ENCODE measurements around the gene PTTG1. TPM values are rescaled to one million over a fixed set of nuclear protein-coding genes. Genes with fewer than 3 reads are reported as not detected.
A peak's percentile ranks its signal among the peaks of the same experiment; 100 is the strongest.
"Not testable (repeated sequence)": the region's sequence is repeated elsewhere in the genome, so short reads cannot be mapped to it uniquely, and the experiment has no call there.

Gene PTTG1
- polyA plus RNA-seq, 4 donors = 8.4 to 98.9 (median 23.1) TPM

GRCh38 chr5:160432196-160432595 is 10.5 kb downstream of the PTTG1 start:
- WGBS, 3 donors = 91 to 100% (median 94%) methylated on average over 4 of the region's 4 CpGs
- no peak for FAIRE-seq
- no peaks in the 10 kb centered on the region for H3K9me3 ChIP-seq (ENCODE audit: control insufficient read depth in 2 of 2, insufficient read depth in 1 of 2, low read depth in 1 of 2, low read length in 1 of 2)

GRCh38 chr5:160432787-160433186 is 11.1 kb downstream of the PTTG1 start:
- Histone ChIP-seq H3K27me3 (ENCODE audit: control insufficient read depth in 3 of 3, insufficient read depth in 3 of 3, low read length in 3 of 3) (no peaks in the 10 kb centered on the region), H3K4me1 (ENCODE audit: control insufficient read depth in 3 of 3, insufficient read depth in 2 of 3, low read depth in 1 of 3, low read length in 2 of 3) (peaks cover 0 to 4% (median 0%) of the 10 kb centered on the region in 3 donors), H3K4me3 (ENCODE audit: low read depth in 1 of 3, low read length in 3 of 3) (no peak overlapping the region), H3K27ac (ENCODE audit: low read depth in 1 of 3, low read length in 2 of 3) (no peak overlapping the region), H3K36me3 (ENCODE audit: control insufficient read depth in 3 of 3, insufficient read depth in 2 of 3, low read depth in 1 of 3, low read length in 3 of 3) (no peaks in the 10 kb centered on the region), H3K9me3 (ENCODE audit: control insufficient read depth in 2 of 2, insufficient read depth in 1 of 2, low read depth in 1 of 2, low read length in 1 of 2) (no peaks in the 10 kb centered on the region)
- WGBS, 3 donors = 87 to 94% (median 91%) methylated on average over 7 of the region's 7 CpGs
- no peak for DNase-seq
- no peak for FAIRE-seq

More at GRCh38 chr5:160432196-160432595, 10.5 kb downstream of the PTTG1 start:
- no peak for DNase-seq
- Histone ChIP-seq H3K4me1 (ENCODE audit: control insufficient read depth in 3 of 3, insufficient read depth in 2 of 3, low read depth in 1 of 3, low read length in 2 of 3) (peaks cover 0 to 4% (median 0%) of the 10 kb centered on the region in 3 donors), H3K27me3 (ENCODE audit: control insufficient read depth in 3 of 3, insufficient read depth in 3 of 3, low read length in 3 of 3) (no peaks in the 10 kb centered on the region), H3K4me3 (ENCODE audit: low read depth in 1 of 3, low read length in 3 of 3) (no peak overlapping the region), H3K27ac (ENCODE audit: low read depth in 1 of 3, low read length in 2 of 3) (no peak overlapping the region), H3K36me3 (ENCODE audit: control insufficient read depth in 3 of 3, insufficient read depth in 2 of 3, low read depth in 1 of 3, low read length in 3 of 3) (no peaks in the 10 kb centered on the region)

- peaks cover 0 to 9% (median 0%) of the 10 kb centered on the region in 3 donors for H3K4me1 ChIP-seq (ENCODE audit: control insufficient read depth in 3 of 3, insufficient read depth in 2 of 3, low read depth in 1 of 3, low read length in 2 of 3)
- no peaks in the 10 kb centered on the region for H3K36me3 ChIP-seq (ENCODE audit: control insufficient read depth in 3 of 3, insufficient read depth in 2 of 3, low read depth in 1 of 3, low read length in 3 of 3)
- no peak overlapping the region for H3K27ac ChIP-seq (ENCODE audit: low read depth in 1 of 3, low read length in 2 of 3)
- H3K9me3 ChIP-seq (ENCODE audit: control insufficient read depth in 2 of 2, insufficient read depth in 1 of 2, low read depth in 1 of 2, low read length in 1 of 2) = no peaks in the 10 kb centered on the region
- WGBS, 3 donors = 70 to 90% (median 89%) methylated on average over 9 of the region's 9 CpGs
- H3K27me3 ChIP-seq (ENCODE audit: control insufficient read depth in 3 of 3, insufficient read depth in 3 of 3, low read length in 3 of 3) = no peaks in the 10 kb centered on the region
- FAIRE-seq = no peak
- H3K4me3 ChIP-seq (ENCODE audit: low read depth in 1 of 3, low read length in 3 of 3) = no peak overlapping the region
- DNase-seq = peak in 1 of 2 donors; percentile 49
Measured at GRCh38 chr5:160434022-160434531, 12.4 kb downstream of the PTTG1 start.

GRCh38 chr5:160435532-160435931 is 13.9 kb downstream of the PTTG1 start:
- Histone ChIP-seq H3K27ac (ENCODE audit: low read depth in 1 of 3, low read length in 2 of 3) (no peak overlapping the region), H3K4me3 (ENCODE audit: low read depth in 1 of 3, low read length in 3 of 3) (no peak overlapping the region), H3K27me3 (ENCODE audit: control insufficient read depth in 3 of 3, insufficient read depth in 3 of 3, low read length in 3 of 3) (no peaks in the 10 kb centered on the region), H3K4me1 (ENCODE audit: control insufficient read depth in 3 of 3, insufficient read depth in 2 of 3, low read depth in 1 of 3, low read length in 2 of 3) (peaks cover 0 to 9% (median 0%) of the 10 kb centered on the region in 3 donors), H3K36me3 (ENCODE audit: control insufficient read depth in 3 of 3, insufficient read depth in 2 of 3, low read depth in 1 of 3, low read length in 3 of 3) (no peaks in the 10 kb centered on the region), H3K9me3 (ENCODE audit: control insufficient read depth in 2 of 2, insufficient read depth in 1 of 2, low read depth in 1 of 2, low read length in 1 of 2) (no peaks in the 10 kb centered on the region)
- 78 to 83% (median 80%) methylated on average over 1 of the region's 1 CpG for WGBS, 3 donors
- DNase-seq (no peak), FAIRE-seq (no peak)

GRCh38 chr5:160436017-160436416 is 14.4 kb downstream of the PTTG1 start:
- WGBS, 3 donors = 80 to 90% (median 87%) methylated on average over 4 of the region's 4 CpGs

GRCh38 chr5:160436661-160437060 is 15.0 kb downstream of the PTTG1 start:
- not testable (repeated sequence) for H3K4me3 ChIP-seq (ENCODE audit: low read depth in 1 of 3, low read length in 3 of 3); H3K4me1 ChIP-seq (ENCODE audit: control insufficient read depth in 3 of 3, insufficient read depth in 2 of 3, low read depth in 1 of 3, low read length in 2 of 3); FAIRE-seq; H3K36me3 ChIP-seq (ENCODE audit: control insufficient read depth in 3 of 3, insufficient read depth in 2 of 3, low read depth in 1 of 3, low read length in 3 of 3); H3K27ac ChIP-seq (ENCODE audit: low read depth in 1 of 3, low read length in 2 of 3); H3K27me3 ChIP-seq (ENCODE audit: control insufficient read depth in 3 of 3, insufficient read depth in 3 of 3, low read length in 3 of 3); H3K9me3 ChIP-seq (ENCODE audit: control insufficient read depth in 2 of 2, insufficient read depth in 1 of 2, low read depth in 1 of 2, low read length in 1 of 2); DNase-seq
- WGBS, 3 donors = 41 to 53% (median 50%) methylated on average over 6 of the region's 6 CpGs

More at GRCh38 chr5:160436017-160436416, 14.4 kb downstream of the PTTG1 start:
- FAIRE-seq (no peak), DNase-seq (no peak)
- Histone ChIP-seq H3K27ac (ENCODE audit: low read depth in 1 of 3, low read length in 2 of 3) (no peak overlapping the region), H3K4me3 (ENCODE audit: low read depth in 1 of 3, low read length in 3 of 3) (no peak overlapping the region), H3K27me3 (ENCODE audit: control insufficient read depth in 3 of 3, insufficient read depth in 3 of 3, low read length in 3 of 3) (no peaks in the 10 kb centered on the region), H3K36me3 (ENCODE audit: control insufficient read depth in 3 of 3, insufficient read depth in 2 of 3, low read depth in 1 of 3, low read length in 3 of 3) (no peaks in the 10 kb centered on the region), H3K4me1 (ENCODE audit: control insufficient read depth in 3 of 3, insufficient read depth in 2 of 3, low read depth in 1 of 3, low read length in 2 of 3) (peaks cover 0 to 9% (median 0%) of the 10 kb centered on the region in 3 donors), H3K9me3 (ENCODE audit: control insufficient read depth in 2 of 2, insufficient read depth in 1 of 2, low read depth in 1 of 2, low read length in 1 of 2) (no peaks in the 10 kb centered on the region)

- no peaks in the 10 kb centered on the region for H3K27me3 ChIP-seq (ENCODE audit: control insufficient read depth in 3 of 3, insufficient read depth in 3 of 3, low read length in 3 of 3)
- no peaks in the 10 kb centered on the region for H3K36me3 ChIP-seq (ENCODE audit: control insufficient read depth in 3 of 3, insufficient read depth in 2 of 3, low read depth in 1 of 3, low read length in 3 of 3)
- DNase-seq (no peak), FAIRE-seq (no peak)
- peaks cover 0 to 9% (median 0%) of the 10 kb centered on the region in 3 donors for H3K4me1 ChIP-seq (ENCODE audit: control insufficient read depth in 3 of 3, insufficient read depth in 2 of 3, low read depth in 1 of 3, low read length in 2 of 3)
- no peak overlapping the region for H3K27ac ChIP-seq (ENCODE audit: low read depth in 1 of 3, low read length in 2 of 3)
- no peaks in the 10 kb centered on the region for H3K9me3 ChIP-seq (ENCODE audit: control insufficient read depth in 2 of 2, insufficient read depth in 1 of 2, low read depth in 1 of 2, low read length in 1 of 2)
- no peak overlapping the region for H3K4me3 ChIP-seq (ENCODE audit: low read depth in 1 of 3, low read length in 3 of 3)
Measured at GRCh38 chr5:160437271-160437670, 15.6 kb downstream of the PTTG1 start.

GRCh38 chr5:160438316-160439204 is 16.9 kb downstream of the PTTG1 start:
- Histone ChIP-seq H3K36me3 (ENCODE audit: control insufficient read depth in 3 of 3, insufficient read depth in 2 of 3, low read depth in 1 of 3, low read length in 3 of 3) (no peaks in the 10 kb centered on the region), H3K27ac (ENCODE audit: low read depth in 1 of 3, low read length in 2 of 3) (peak overlapping the region; percentile 18 to 74 (median 43)), H3K9me3 (ENCODE audit: control insufficient read depth in 2 of 2, insufficient read depth in 1 of 2, low read depth in 1 of 2, low read length in 1 of 2) (no peaks in the 10 kb centered on the region), H3K27me3 (ENCODE audit: control insufficient read depth in 3 of 3, insufficient read depth in 3 of 3, low read length in 3 of 3) (no peaks in the 10 kb centered on the region), H3K4me1 (ENCODE audit: control insufficient read depth in 3 of 3, insufficient read depth in 2 of 3, low read depth in 1 of 3, low read length in 2 of 3) (peaks cover 0 to 7% (median 0%) of the 10 kb centered on the region in 3 donors), H3K4me3 (ENCODE audit: low read depth in 1 of 3, low read length in 3 of 3) (peak overlapping the region in 2 of 3 donors; percentile 35 to 51)
- WGBS, 3 donors = 1 to 2% (median 1%) methylated on average over 18 of the region's 18 CpGs
- FAIRE-seq (no peak), DNase-seq (peak; percentile 83 to 86)

All from small intestine (tissue), 7 donors.